GM19328 (cell line): Measurements from ENCODE around the gene TMEM74B.
"Not testable (repeated sequence)": the region's sequence is repeated elsewhere in the genome, so short reads cannot be mapped to it uniquely, and the experiment has no call there.

ENCODE experiments used
- ATAC-seq: cut with Tn5 transposase; IDR thresholded peaks from one replicate; pipeline ENCODE4 v1.9.1; 2021; ENCODE audit warnings: mild to moderate bottlenecking, moderate library complexity; ENCODE audit not compliant: unreplicated experiment

The TMEM74B gene

GRCh38 chr20:1149812-1150211 lies 35.0 kb downstream of the TMEM74B start:
- ATAC-seq, result not testable (repeated sequence)

- no peak for ATAC-seq
Measured at GRCh38 chr20:1146957-1147356, 37.8 kb downstream of the TMEM74B start.

GRCh38 chr20:1144401-1145172 lies 40.2 kb downstream of the TMEM74B start:
- no peak for ATAC-seq

- no peak for ATAC-seq
Measured at GRCh38 chr20:1137236-1137635, 47.5 kb downstream of the TMEM74B start.

- no peak for ATAC-seq
Measured at GRCh38 chr20:1134836-1135235, 49.9 kb downstream of the TMEM74B start.

DNA sequence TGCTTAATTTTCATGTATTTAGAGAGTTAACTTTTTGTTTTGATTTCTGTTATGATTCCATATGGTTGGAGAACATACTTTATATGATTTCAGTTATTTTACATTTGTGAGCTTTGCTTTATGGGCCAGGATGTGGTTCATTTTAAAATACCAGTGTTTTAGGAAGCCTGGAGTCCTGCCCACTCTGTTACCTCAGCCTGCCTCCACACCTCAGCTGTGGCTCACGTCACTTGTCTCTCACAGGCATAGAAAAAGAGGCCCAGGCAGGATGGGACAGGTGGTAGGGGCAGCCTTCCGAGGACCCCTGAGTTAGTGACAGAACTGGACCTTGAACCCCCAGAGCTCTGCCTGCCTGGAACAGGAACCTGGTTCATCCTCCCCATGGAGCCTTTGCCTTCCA lies 50.4 kb downstream of the TMEM74B start:
- ATAC-seq, result no peak

DNA sequence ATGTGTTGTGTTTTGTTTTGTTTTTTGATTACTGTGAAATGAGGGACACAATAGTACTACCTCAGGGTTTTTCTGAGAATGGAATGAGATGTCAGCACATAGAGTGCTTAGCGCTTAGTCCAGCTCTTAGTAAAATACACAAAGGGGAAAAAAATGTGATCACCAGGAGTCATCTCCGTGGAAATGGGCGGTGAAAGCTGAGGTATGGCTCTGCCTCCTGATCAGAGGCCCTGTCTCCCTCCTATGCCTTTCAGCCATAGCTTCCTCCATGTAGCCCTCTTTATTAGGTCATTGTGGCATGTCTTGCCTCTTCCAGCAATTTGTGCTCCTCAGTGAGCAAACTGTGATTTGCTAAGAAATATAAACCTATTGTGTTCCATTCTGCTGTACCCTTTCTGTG lies 53.4 kb downstream of the TMEM74B start:
- no peak for ATAC-seq

GRCh38 chr20:1130847-1131246 lies 53.9 kb downstream of the TMEM74B start:
- no peak for ATAC-seq
